Transverse colon (tissue), 4 donors: Measurements from ENCODE around the gene KRTAP23-1. TPM values are rescaled to one million over a fixed set of nuclear protein-coding genes. Genes with fewer than 3 reads are reported as not detected.

Experiments used
- DNase-seq: peaks from one replicate; pipeline ENCODE4 v3.0.0-alpha.2; 2019
- H3K27ac ChIP-seq, 4 donors: fragments of 200-600 bp; sonication (generic); 2 replicates each; pipeline ENCODE4 v1.5.1; 2016 to 2018; ENCODE audit warnings: inconsistent platforms in 4 of 4
- H3K27me3 ChIP-seq: fragments of 200-600 bp; sonication (generic); 2 replicates; pipeline ENCODE4 v1.5.1; 2017; ENCODE audit warnings: inconsistent platforms
- H3K36me3 ChIP-seq, 4 donors: fragments of 200-600 bp; sonication (generic); 2 replicates each; pipeline ENCODE4 v1.5.1; 2017 to 2019; ENCODE audit warnings: inconsistent platforms in 4 of 4
- H3K4me1 ChIP-seq, 4 donors: fragments of 200-600 bp; sonication (generic); 2 replicates each; pipeline ENCODE4 v1.5.1; 2017 to 2020; ENCODE audit warnings: inconsistent platforms in 4 of 4
- H3K4me3 ChIP-seq, 4 donors: fragments of 200-600 bp; sonication (generic); 1 replicate in 1 of 4; 2 replicates in 3 of 4; pipeline versions ENCODE4 v1.5.1 to v1.6.1; 2017 to 2019; ENCODE audit warnings: inconsistent platforms in 4 of 4
- H3K9me3 ChIP-seq, 2 donors: fragments of 200-600 bp; sonication (generic); 2 replicates each; pipeline ENCODE4 v1.5.1; 2017 to 2019; ENCODE audit warnings: inconsistent platforms in 2 of 2
- EP300 ChIP-seq: sonication (generic); formaldehyde crosslinking; IDR thresholded peaks from one replicate; pipeline ENCODE4 v1.6.1; 2017; ENCODE audit warnings: antibody characterized with exemption, low read depth
- POLR2A ChIP-seq: fragments of 450-650 bp; IDR thresholded peaks from one replicate; pipeline ENCODE4 v1.6.1; 2016; ENCODE audit warnings: antibody characterized with exemption, mild to moderate bottlenecking, moderate library complexity
- POLR2AphosphoS5 ChIP-seq, 3 donors: sonication (generic); formaldehyde crosslinking; IDR thresholded peaks; one replicate each; pipeline ENCODE4 v1.6.1; 2016; ENCODE audit warnings: antibody characterized with exemption in 3 of 3
- WGBS, 2 donors: methylation state at CpG; one replicate each; pipeline ENCODE4 v1.1.5; 2018; ENCODE audit warnings: low coverage in 1 of 2; 5-methylcytosine and 5-hydroxymethylcytosine counted together
- in situ Hi-C, 4 donors: fragments of 200-750 bp; cut with MboI; loops; one replicate each; pipeline versions ENCODE4 v1.15.0 to v1.15.1; 2017; ENCODE audit warnings: low sequenced_read_pairs in 3 of 4, low pct_ligation_motif_present in 1 of 4, low pct_unique_long_range_greater_than_20kb in 1 of 4
- intact Hi-C: fragments of 100-400 bp; cut with DNase I; formaldehyde crosslinking; loops from one replicate; pipeline ENCODE4 v1.15.1; 2023; ENCODE audit warnings: low total_unique reads
- small RNA-seq, 4 donors: library from RNA; depleted of rRNA; stranded (forward); fragments of <200 nt; gene quantifications; one replicate each; pipeline ENCODE3, GENCODE V24; 2016
- total RNA-seq, 4 donors: library from RNA; depleted of rRNA; stranded (reverse); fragments of >200 nt; gene quantifications; one replicate each; pipeline ENCODE4 v1.1.0, GENCODE V29; 2016
- TF ChIP-seq, protein P1 (sequence below), 5 experiments: fragments of 200-600 bp in 3 of 5; fragments of 450-650 bp in 2 of 5; sonication (generic) in 3 of 5; IDR thresholded peaks; 1 replicate in 2 of 5; 2 replicates in 3 of 5; pipeline ENCODE4 v1.5.1; 2016 to 2017; ENCODE audit warnings: antibody characterized with exemption in 5 of 5, inconsistent platforms in 3 of 5, mild to moderate bottlenecking in 2 of 5, moderate library complexity in 1 of 5

The KRTAP23-1 gene
- total RNA-seq, 4 donors from 2014 or later = not detected

DNA sequence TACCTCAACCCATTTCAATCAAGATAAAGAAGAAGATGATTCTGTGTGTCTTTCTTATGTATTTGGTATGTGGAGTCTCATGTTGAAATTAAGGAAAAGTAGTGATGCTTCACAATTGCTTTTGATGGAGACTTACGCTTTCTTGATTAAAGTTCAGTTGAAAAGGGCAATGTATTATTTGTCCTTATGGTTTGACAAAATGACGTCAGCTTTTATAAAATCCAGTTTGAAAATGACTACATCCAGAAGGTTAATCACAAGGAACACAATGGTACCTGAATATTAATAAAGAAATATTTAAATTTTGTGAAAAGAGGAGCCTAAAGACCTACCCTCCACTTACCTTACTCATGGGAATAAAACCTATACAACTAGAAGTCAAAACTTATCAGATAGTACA lies 32.7 kb downstream of the KRTAP23-1 start:
- DNase-seq = no peak
- no peaks in the 10 kb centered on the region for H3K36me3 ChIP-seq
- H3K4me3 ChIP-seq = no peak overlapping the region
- WGBS, 2 donors = 80 to 93% methylated on average over 2 of the region's 2 CpGs
- H3K27ac ChIP-seq = no peak overlapping the region
- intact Hi-C loops (no loop called here), in situ Hi-C loops (no loop called here)
- TF ChIP-seq, protein P1, sequence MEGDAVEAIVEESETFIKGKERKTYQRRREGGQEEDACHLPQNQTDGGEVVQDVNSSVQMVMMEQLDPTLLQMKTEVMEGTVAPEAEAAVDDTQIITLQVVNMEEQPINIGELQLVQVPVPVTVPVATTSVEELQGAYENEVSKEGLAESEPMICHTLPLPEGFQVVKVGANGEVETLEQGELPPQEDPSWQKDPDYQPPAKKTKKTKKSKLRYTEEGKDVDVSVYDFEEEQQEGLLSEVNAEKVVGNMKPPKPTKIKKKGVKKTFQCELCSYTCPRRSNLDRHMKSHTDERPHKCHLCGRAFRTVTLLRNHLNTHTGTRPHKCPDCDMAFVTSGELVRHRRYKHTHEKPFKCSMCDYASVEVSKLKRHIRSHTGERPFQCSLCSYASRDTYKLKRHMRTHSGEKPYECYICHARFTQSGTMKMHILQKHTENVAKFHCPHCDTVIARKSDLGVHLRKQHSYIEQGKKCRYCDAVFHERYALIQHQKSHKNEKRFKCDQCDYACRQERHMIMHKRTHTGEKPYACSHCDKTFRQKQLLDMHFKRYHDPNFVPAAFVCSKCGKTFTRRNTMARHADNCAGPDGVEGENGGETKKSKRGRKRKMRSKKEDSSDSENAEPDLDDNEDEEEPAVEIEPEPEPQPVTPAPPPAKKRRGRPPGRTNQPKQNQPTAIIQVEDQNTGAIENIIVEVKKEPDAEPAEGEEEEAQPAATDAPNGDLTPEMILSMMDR (IDR thresholded peaks at IDR 0.05) = no peak
- H3K9me3 ChIP-seq = no peaks in the 10 kb centered on the region
- H3K4me1 ChIP-seq = no peaks in the 10 kb centered on the region
- no peaks in the 10 kb centered on the region for H3K27me3 ChIP-seq

DNA sequence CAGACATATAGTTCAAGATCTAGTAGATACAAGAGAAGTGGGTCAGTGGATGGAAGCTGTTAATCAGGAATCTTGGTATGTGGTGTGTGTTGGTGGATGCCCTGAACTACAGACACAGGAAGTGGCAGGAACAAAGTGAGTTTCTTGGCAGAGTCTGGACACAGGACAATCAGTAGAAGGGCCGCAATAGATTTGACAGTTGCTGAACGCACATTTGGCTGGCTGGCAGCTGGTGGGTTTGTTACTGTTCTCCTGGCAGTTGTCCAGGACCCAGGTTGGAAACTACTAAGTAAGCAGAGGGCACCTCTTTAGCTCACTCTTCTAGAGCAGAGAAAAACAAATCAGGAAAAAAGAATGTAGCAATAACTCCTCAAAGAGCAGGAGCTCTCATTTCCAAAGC lies 41.5 kb downstream of the KRTAP23-1 start:
- Histone ChIP-seq H3K9me3 (no peaks in the 10 kb centered on the region), H3K4me3 (no peak overlapping the region), H3K27me3 (no peaks in the 10 kb centered on the region), H3K4me1 (no peaks in the 10 kb centered on the region), H3K27ac (no peak overlapping the region), H3K36me3 (no peaks in the 10 kb centered on the region)
- no peak for TF ChIP-seq POLR2AphosphoS5 (IDR thresholded peaks at IDR 0.05)
- TF ChIP-seq, protein P1 (IDR thresholded peaks at IDR 0.05) = no peak
- WGBS, 2 donors = 50 to 66% methylated on average over 2 of the region's 2 CpGs
- DNase-seq = no peak
- in situ Hi-C loops = no loop called here
- intact Hi-C loops = no loop called here

DNA sequence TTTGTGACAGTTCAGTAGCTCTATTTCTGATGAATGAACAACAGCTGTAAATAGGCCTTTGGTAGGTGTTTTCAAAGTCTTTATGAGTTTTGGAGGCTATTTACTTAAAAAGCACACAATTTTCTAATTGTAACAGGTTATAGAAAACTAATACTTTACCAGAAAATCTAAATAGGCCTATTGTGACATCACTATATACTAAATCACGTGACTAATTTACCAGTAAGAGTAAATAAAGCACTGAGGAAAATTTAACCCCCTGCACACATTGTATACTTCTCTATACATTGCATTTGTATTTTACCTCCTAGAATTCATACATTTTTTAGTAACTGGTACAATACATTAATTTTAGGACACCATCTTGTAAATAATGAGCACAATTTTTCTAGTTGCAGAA lies 43.3 kb downstream of the KRTAP23-1 start:
- 21 to 62% methylated on average over 1 of the region's 1 CpG for WGBS, 2 donors
- H3K4me3 ChIP-seq = no peak overlapping the region
- no peaks in the 10 kb centered on the region for H3K36me3 ChIP-seq
- H3K4me1 ChIP-seq = no peaks in the 10 kb centered on the region
- intact Hi-C loops = no loop called here
- no peak for DNase-seq
- in situ Hi-C loops = no loop called here
- H3K27me3 ChIP-seq = no peaks in the 10 kb centered on the region
- TF ChIP-seq, protein P1 (IDR thresholded peaks at IDR 0.05) = no peak
- TF ChIP-seq POLR2A = no peak
- TF ChIP-seq EP300 = no peak
- H3K27ac ChIP-seq = no peak overlapping the region
- H3K9me3 ChIP-seq = no peaks in the 10 kb centered on the region

Small RNA genes lying within 50 kb of the gene (small RNA-seq; reads per million reads assigned to genes)
- 0 reads per million in 4 donors for gene KRTAP23-1
- 0 reads per million in 4 donors for gene MIR4327

Other genes starting within 250 kb of the KRTAP23-1 start
- 1 to 10 TPM in 1 of 4 donors, not detected in 3; 3.0 TPM for gene CLDN17, start 181.8 kb downstream of the KRTAP23-1 start, total RNA-seq
- gene CLDN8, start 132.5 kb downstream of the KRTAP23-1 start, total RNA-seq = 100 to 1,000 TPM in 1 of 4 donors, 10 to 100 TPM in 3; 13.5 to 107 (median 33.2) TPM
- not detected for gene KRTAP24-1, start 65.7 kb downstream of the KRTAP23-1 start, total RNA-seq
- gene KRTAP25-1, start 59.1 kb downstream of the KRTAP23-1 start, total RNA-seq = not detected
- not detected for gene KRTAP26-1, start 28.3 kb downstream of the KRTAP23-1 start, total RNA-seq
- gene KRTAP27-1, start 10.9 kb downstream of the KRTAP23-1 start, total RNA-seq = not detected
- 1 to 10 TPM in 2 of 4 donors, not detected in 2; 1.7 to 2.7 TPM for gene KRTAP13-2, start 23.7 kb upstream of the KRTAP23-1 start, total RNA-seq
- not detected for gene KRTAP13-1, start 47.4 kb upstream of the KRTAP23-1 start, total RNA-seq
- not detected for gene KRTAP13-3, start 77.3 kb upstream of the KRTAP23-1 start, total RNA-seq
- not detected for gene KRTAP13-4, start 81.6 kb upstream of the KRTAP23-1 start, total RNA-seq
- gene KRTAP15-1, start 91.7 kb upstream of the KRTAP23-1 start, total RNA-seq = not detected
- not detected for gene KRTAP19-1, start 131.8 kb upstream of the KRTAP23-1 start, total RNA-seq
- gene KRTAP19-2, start 138.8 kb upstream of the KRTAP23-1 start, total RNA-seq = not detected
- not detected for gene KRTAP19-3, start 143.4 kb upstream of the KRTAP23-1 start, total RNA-seq
- gene KRTAP19-4, start 148.6 kb upstream of the KRTAP23-1 start, total RNA-seq = not detected
- gene KRTAP19-5, start 153.5 kb upstream of the KRTAP23-1 start, total RNA-seq = not detected
- gene KRTAP19-6, start 193.3 kb upstream of the KRTAP23-1 start, total RNA-seq = not detected
- not detected for gene KRTAP19-7, start 212.7 kb upstream of the KRTAP23-1 start, total RNA-seq
- gene KRTAP22-2, start 241.8 kb upstream of the KRTAP23-1 start, total RNA-seq = not detected
- not detected for gene KRTAP6-3, start 243.8 kb upstream of the KRTAP23-1 start, total RNA-seq